ENCODE data around the gene IGSF10.

Gene IGSF10

GRCh38 chr3:151478335-151478697, 17.5 kb upstream of the IGSF10 start:
- DNase-seq (ENCODE audit: low read depth), result no peak
- TF ChIP-seq CTCF (IDR thresholded peaks at IDR 0.05; ENCODE audit: control insufficient read depth, extremely low read depth, insufficient read depth), result no peak
- H3K4me3 ChIP-seq (ENCODE audit: low read depth, low read length), result no peak overlapping the region

GRCh38 chr3:151477591-151478334, 16.9 kb upstream of the IGSF10 start:
- no peak overlapping the region for H3K4me3 ChIP-seq (ENCODE audit: low read depth, low read length)
- no peak for DNase-seq (ENCODE audit: low read depth)
- TF ChIP-seq CTCF (IDR thresholded peaks at IDR 0.05; ENCODE audit: control insufficient read depth, extremely low read depth, insufficient read depth), result no peak

- no peak for TF ChIP-seq CTCF (IDR thresholded peaks at IDR 0.05; ENCODE audit: control insufficient read depth, extremely low read depth, insufficient read depth)
- no peak for DNase-seq (ENCODE audit: low read depth)
- H3K4me3 ChIP-seq (ENCODE audit: low read depth, low read length), result no peak overlapping the region
Measured at GRCh38 chr3:151476344-151477018, 15.6 kb upstream of the IGSF10 start.

GRCh38 chr3:151468284-151468917, 7.5 kb upstream of the IGSF10 start:
- peak; percentile 75 for TF ChIP-seq CTCF (IDR thresholded peaks at IDR 0.05; ENCODE audit: control insufficient read depth, extremely low read depth, insufficient read depth)
- DNase-seq (ENCODE audit: low read depth), result peak; percentile 7

GRCh38 chr3:151467069-151467468, 6.2 kb upstream of the IGSF10 start:
- no peak for TF ChIP-seq CTCF (IDR thresholded peaks at IDR 0.05; ENCODE audit: control insufficient read depth, extremely low read depth, insufficient read depth)
- H3K4me3 ChIP-seq (ENCODE audit: low read depth, low read length), result no peak overlapping the region
- DNase-seq (ENCODE audit: low read depth), result no peak

More at GRCh38 chr3:151468284-151468917, 7.5 kb upstream of the IGSF10 start:
- H3K4me3 ChIP-seq (ENCODE audit: low read depth, low read length), result no peak overlapping the region

- DNase-seq (ENCODE audit: low read depth), result no peak
- TF ChIP-seq CTCF (IDR thresholded peaks at IDR 0.05; ENCODE audit: control insufficient read depth, extremely low read depth, insufficient read depth), result no peak
- no peak overlapping the region for H3K4me3 ChIP-seq (ENCODE audit: low read depth, low read length)
Measured at GRCh38 chr3:151462991-151463390, 2.1 kb upstream of the IGSF10 start.
